ENCODE results near the gene ARMCX5. TPM values are rescaled to one million over a fixed set of nuclear protein-coding genes. Genes with fewer than 3 reads are reported as not detected.

ARMCX5 gene
- total RNA-seq, result 10 to 100 TPM; 14.2 to 15.9 TPM
- polyA plus RNA-seq (2013, experiment 1 of 2), result 17.0 TPM
- 19.8 TPM for polyA plus RNA-seq (2013, experiment 2 of 2)
- long read RNA-seq, experiment 1, full-length matches to known transcripts, result 12 of 12 reads
- long read RNA-seq, experiment 1, partial matches to known transcripts, result 0 of 12 reads
- long read RNA-seq, experiment 1, other reads (novel, unspliced or antisense), result 0 of 12 reads
- long read RNA-seq, experiment 2, full-length matches to known transcripts, result 21 of 26 reads
- long read RNA-seq, experiment 2, partial matches to known transcripts, result 0 of 26 reads
- long read RNA-seq, experiment 2, other reads (novel, unspliced or antisense), result 5 of 26 reads
- long read RNA-seq, experiment 3, full-length matches to known transcripts, result 49 of 85 reads
- long read RNA-seq, experiment 3, partial matches to known transcripts, result 24 of 85 reads
- long read RNA-seq, experiment 3, other reads (novel, unspliced or antisense), result 12 of 85 reads
- long read RNA-seq, experiment 4, full-length matches to known transcripts, result 8 of 19 reads
- long read RNA-seq, experiment 4, partial matches to known transcripts, result 0 of 19 reads
- long read RNA-seq, experiment 4, other reads (novel, unspliced or antisense), result 11 of 19 reads

DNA sequence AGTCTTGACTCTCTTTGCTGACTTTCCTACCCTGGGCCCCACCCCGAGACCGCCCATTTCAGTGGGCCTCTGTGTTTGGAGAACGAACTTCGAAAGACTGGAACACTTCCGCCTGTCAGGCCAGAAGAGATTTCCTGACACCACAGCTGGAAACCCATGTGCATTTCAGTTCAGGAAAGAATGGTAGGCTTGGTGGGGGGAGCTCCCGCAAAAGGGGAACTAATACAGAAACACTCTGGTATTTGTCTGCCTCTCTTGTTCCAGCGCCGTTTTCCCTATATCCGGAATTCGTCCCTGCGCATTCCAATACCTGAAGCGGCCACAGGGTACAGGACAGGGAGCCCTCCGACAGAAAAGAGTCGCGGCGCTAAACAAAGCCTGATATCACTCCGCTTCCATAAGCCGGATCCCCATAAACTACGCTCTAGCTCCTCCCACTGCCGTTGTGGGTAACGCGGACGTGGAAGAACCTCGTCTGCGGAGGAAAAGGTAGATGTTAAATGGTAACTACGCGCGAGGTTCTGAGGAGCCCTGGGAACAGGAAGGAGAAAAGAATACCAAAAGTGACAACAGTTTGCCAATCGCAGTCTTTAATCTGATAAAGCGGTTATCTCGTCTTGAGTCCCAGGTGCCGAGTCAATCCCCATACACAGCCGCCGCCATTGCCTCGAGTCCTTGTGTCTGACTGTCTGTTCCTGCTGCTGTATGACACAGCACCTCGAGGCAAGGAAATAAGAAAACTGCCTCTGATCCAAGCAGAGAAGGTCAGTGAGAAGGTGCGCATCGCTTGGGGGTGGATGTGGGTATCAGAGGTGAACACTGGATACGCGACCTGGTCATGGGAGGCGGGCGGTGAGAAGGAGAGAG, at the start of gene ARMCX5:
Gene ARMCX5 (plus strand): TSS at position 432 of the 867 bp plus-strand sequence. CDS start 2,627 bp downstream, outside the sequence.
- TF ChIP-seq, protein P1, sequence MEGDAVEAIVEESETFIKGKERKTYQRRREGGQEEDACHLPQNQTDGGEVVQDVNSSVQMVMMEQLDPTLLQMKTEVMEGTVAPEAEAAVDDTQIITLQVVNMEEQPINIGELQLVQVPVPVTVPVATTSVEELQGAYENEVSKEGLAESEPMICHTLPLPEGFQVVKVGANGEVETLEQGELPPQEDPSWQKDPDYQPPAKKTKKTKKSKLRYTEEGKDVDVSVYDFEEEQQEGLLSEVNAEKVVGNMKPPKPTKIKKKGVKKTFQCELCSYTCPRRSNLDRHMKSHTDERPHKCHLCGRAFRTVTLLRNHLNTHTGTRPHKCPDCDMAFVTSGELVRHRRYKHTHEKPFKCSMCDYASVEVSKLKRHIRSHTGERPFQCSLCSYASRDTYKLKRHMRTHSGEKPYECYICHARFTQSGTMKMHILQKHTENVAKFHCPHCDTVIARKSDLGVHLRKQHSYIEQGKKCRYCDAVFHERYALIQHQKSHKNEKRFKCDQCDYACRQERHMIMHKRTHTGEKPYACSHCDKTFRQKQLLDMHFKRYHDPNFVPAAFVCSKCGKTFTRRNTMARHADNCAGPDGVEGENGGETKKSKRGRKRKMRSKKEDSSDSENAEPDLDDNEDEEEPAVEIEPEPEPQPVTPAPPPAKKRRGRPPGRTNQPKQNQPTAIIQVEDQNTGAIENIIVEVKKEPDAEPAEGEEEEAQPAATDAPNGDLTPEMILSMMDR (conservative IDR thresholded peaks at IDR 0.05), result peak; percentile 38
- peaks cover 13% of the 10 kb centered on the region for H3K4me1 Mint-ChIP-seq
- H3K27me3 Mint-ChIP-seq (ENCODE audit: insufficient read depth), result peaks cover 2% of the 10 kb centered on the region
- H3K36me3 Mint-ChIP-seq (ENCODE audit: low read depth), result peaks cover 12% of the 10 kb centered on the region
- H3K36me3 ChIP-seq (ENCODE audit: control insufficient read depth, insufficient read depth, low read length), result peaks cover 11% of the 10 kb centered on the region
- H3K4me3 Mint-ChIP-seq, result peak within 1 kb of the TSS; percentile 85
- H3K27ac Mint-ChIP-seq, result peak within 1 kb of the TSS; percentile 93
- H3K4me3 ChIP-seq (ENCODE audit: low read length), result peak within 1 kb of the TSS; percentile 94
- no peaks in the 10 kb centered on the region for H3K4me1 ChIP-seq (ENCODE audit: control insufficient read depth, insufficient read depth, low read length)
- peak within 1 kb of the TSS; percentile 90 for H3K9ac ChIP-seq (ENCODE audit: extremely low read depth, low read length, poor library complexity, severe bottlenecking)
- peak; percentile 84 for DNase-seq
- WGBS, 2 experiments (ENCODE audit: insufficient coverage in 1 of 2, insufficient read length in 1 of 2), result 0 to 4% methylated on average over 1 to 35 of the region's 42 CpGs
- no peaks in the 10 kb centered on the region for H3K27me3 ChIP-seq (ENCODE audit: control insufficient read depth, insufficient read depth, low read length, poor library complexity, severe bottlenecking)
- H3K9me3 ChIP-seq (ENCODE audit: control insufficient read depth, low read length), result no peaks in the 10 kb centered on the region
- H3K27ac ChIP-seq (ENCODE audit: low read depth, low read length), result peak within 1 kb of the TSS; percentile 57
- peaks cover 52% of the 10 kb centered on the region for H3K9me3 Mint-ChIP-seq

GRCh38 chrX:102558607-102559006, 40.7 kb upstream of the ARMCX5 start:
- Histone ChIP-seq H3K9ac (ENCODE audit: extremely low read depth, low read length, poor library complexity, severe bottlenecking) (no peak overlapping the region), H3K27ac (ENCODE audit: low read depth, low read length) (no peak overlapping the region), H3K36me3 (ENCODE audit: control insufficient read depth, insufficient read depth, low read length) (no peaks in the 10 kb centered on the region), H3K4me3 (ENCODE audit: low read length) (no peak overlapping the region), H3K9me3 (ENCODE audit: control insufficient read depth, low read length) (no peaks in the 10 kb centered on the region), H3K27me3 (ENCODE audit: control insufficient read depth, insufficient read depth, low read length, poor library complexity, severe bottlenecking) (no peaks in the 10 kb centered on the region), H3K4me1 (ENCODE audit: control insufficient read depth, insufficient read depth, low read length) (no peaks in the 10 kb centered on the region)
- no peak for DNase-seq
- WGBS, 2 experiments (ENCODE audit: insufficient coverage in 1 of 2, insufficient read length in 1 of 2), result 79% methylated on average over 1 of the region's 2 CpGs; no CpG with 5 or more reads in 1 of the 2 experiments
- H3K27ac Mint-ChIP-seq, result no peak overlapping the region
- H3K36me3 Mint-ChIP-seq (ENCODE audit: low read depth), result no peaks in the 10 kb centered on the region
- no peaks in the 10 kb centered on the region for H3K27me3 Mint-ChIP-seq (ENCODE audit: insufficient read depth)
- TF ChIP-seq, protein P1 (conservative IDR thresholded peaks at IDR 0.05), result no peak
- peaks cover 33% of the 10 kb centered on the region for H3K9me3 Mint-ChIP-seq
- H3K4me1 Mint-ChIP-seq, result no peaks in the 10 kb centered on the region
- no peak overlapping the region for H3K4me3 Mint-ChIP-seq

DNA sequence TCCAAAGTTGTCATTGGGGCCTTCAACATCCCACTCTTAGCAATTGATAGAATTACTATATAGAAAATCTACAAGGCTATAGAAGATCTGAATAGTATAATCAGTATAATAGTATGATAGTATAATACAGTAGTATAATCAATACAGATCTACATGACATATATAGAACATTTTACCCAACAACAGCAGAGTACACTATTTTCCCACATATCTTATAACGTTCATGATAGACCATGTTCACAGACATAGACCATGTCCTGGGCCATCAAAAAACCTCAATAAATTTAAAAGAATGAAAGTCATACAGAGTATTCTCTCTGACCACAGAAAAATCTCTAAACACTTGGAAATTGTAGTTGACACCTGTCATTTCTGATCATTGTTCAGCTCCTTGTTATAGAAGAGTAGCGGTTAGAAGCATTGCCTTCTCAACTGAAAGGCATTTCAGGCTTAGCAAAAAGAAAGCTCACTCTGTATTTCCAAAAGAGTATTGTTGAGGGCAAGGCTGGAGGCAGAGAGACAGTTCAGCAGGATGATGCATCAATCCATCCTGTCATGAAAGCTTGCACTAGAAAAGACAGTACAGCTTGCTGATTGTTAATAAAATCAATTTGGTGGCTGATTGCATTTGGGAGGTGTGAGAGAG, 38.8 kb upstream of the ARMCX5 start:
- TF ChIP-seq, protein P1 (conservative IDR thresholded peaks at IDR 0.05), result no peak
- WGBS, 2 experiments (ENCODE audit: insufficient coverage in 1 of 2, insufficient read length in 1 of 2), result 89 to 100% methylated on average over 1 to 2 of the region's 2 CpGs
- Histone ChIP-seq H3K9ac (ENCODE audit: extremely low read depth, low read length, poor library complexity, severe bottlenecking) (no peak overlapping the region), H3K4me3 (ENCODE audit: low read length) (no peak overlapping the region), H3K36me3 (ENCODE audit: control insufficient read depth, insufficient read depth, low read length) (no peaks in the 10 kb centered on the region), H3K4me1 (ENCODE audit: control insufficient read depth, insufficient read depth, low read length) (no peaks in the 10 kb centered on the region), H3K27ac (ENCODE audit: low read depth, low read length) (no peak overlapping the region), H3K27me3 (ENCODE audit: control insufficient read depth, insufficient read depth, low read length, poor library complexity, severe bottlenecking) (no peaks in the 10 kb centered on the region), H3K9me3 (ENCODE audit: control insufficient read depth, low read length) (no peaks in the 10 kb centered on the region)
- Mint-ChIP-seq H3K27ac (no peak overlapping the region), H3K4me3 (no peak overlapping the region), H3K36me3 (ENCODE audit: low read depth) (no peaks in the 10 kb centered on the region), H3K4me1 (no peaks in the 10 kb centered on the region), H3K27me3 (ENCODE audit: insufficient read depth) (no peaks in the 10 kb centered on the region), H3K9me3 (peaks cover 34% of the 10 kb centered on the region)
- no peak for DNase-seq

Measured in endodermal cell (in vitro differentiated cells).